DMS153 (cell line): ENCODE measurements around the gene SLC43A2.

ENCODE experiments used
- DNase-seq: peaks from one replicate; lab custom pipeline; 2025; lab: John Stamatoyannopoulos, UW

SLC43A2 gene

GRCh38 chr17:1562176-1562643 is 66.4 kb downstream of the SLC43A2 start:
- no peak for DNase-seq

GRCh38 chr17:1561420-1562175 is 67.0 kb downstream of the SLC43A2 start:
- no peak for DNase-seq

- DNase-seq = no peak
Observed at GRCh38 chr17:1560858-1561355, 67.7 kb downstream of the SLC43A2 start.

DNA sequence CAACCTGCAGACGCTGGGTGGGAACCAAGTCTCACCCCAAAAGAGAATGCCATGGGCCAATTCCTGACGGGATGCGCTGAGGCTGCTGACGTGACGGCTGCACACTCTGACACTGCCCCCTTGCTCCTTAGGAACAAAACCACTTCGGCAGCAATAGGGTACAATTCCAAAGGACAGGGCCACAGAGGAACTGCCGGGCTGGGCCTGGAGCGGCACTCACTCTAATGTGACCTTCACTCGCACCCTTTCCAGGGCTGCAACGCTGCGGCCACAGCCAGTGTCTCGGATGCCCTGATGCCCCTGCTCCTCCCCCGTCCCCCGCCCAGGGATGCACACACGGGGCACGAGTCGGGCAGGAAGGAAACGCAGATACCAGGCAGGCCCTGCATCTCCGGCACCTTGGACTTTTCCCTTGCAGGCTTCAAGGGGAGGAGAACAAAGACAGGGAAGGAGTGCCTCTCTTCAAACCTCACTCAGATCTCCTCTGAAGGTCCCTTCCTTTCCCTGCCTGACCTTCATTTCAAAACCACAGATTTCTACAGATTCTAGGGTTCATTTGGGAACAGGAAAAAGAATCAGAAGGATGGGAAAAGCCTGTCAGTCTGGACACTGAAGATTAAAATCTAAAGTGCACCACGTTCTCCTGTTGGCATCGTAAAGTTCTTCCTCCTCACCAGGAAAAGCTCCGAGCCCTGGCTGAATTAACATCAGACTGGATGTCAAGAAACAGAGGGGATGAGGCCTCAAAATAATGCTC is 68.4 kb downstream of the SLC43A2 start:
- no peak for DNase-seq

DNA sequence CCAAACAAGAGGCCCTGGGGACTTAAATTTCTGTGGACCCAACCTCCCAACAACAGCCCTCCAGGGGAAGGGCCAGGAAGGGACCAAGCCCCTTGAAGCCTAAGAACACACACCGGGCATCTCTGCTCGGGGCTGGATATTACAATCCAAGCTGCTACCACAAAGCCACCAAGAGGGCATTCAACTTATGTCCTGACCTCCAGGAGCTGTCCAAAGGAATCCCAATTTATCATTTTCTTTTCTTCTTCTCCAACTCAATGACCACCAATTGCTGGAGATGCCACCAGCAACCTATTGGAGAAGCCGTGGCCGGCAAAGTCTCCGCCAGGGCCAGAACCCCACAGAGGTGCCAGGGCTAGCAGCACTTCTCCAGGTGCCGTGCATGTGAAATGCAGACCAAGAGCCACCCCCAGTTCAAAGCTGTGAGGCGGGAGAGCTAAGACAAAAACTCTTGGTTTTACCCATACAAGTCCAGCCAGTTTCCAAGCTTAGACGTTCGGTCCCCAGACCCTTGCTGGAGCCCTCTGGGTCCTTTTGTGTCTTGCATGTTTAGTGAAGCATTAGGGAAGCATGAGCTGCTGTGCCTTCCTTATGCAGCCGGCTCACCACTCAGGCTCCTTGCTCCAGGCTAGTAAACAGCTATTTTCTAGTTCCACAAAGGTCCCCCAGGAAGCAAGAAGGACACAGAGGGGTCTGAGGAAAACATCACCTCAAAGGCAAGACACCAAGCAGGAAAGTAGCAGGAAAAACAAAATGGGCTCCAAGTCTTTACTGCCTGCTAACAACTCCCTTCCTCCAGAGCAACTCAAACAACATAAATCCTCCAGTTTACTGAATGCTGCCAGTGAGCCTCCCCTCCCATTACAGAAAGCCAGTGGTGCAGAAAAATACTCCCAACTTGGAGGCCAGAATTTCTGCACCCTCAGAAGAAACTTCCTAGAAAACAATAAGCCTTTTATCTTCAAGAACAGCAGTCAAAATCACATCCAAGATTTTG is 69.3 kb downstream of the SLC43A2 start:
- DNase-seq = no peak

- DNase-seq = no peak
Observed at GRCh38 chr17:1558401-1558800, 70.2 kb downstream of the SLC43A2 start.

DNA sequence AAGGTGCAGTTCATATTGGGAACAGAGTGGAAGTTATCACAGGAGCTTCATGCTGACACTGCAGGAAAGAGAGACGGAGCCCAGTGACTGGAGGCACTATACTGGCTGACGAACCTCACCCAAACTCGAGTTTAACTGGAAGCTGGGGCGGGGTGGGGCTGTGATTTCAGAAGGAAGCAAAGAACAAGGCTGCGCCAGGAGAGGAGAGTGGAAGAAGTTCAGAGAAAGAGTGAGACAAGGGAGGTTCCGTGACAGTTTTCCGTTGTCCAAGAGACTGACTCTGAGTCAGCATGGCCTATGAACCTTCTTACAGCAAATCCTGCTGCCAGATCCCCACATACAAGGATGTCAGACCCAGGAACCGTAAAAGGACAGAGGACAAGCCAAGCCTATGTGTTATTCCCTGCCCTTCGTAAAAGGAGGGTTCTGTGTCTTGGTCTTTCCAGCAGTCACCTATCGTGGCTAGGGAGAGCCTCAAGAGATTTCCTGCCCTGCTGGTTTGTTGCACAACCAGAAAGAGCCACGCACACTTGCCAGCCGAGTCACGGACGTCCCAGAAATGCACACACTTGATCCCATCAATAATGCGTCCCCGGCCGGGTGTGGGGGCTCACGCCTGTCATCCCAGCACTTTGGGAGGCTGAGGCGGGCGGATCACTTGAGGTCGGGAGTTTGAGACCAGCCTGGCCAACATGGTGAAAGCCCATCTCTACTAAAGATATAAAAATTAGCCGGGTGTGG is 71.1 kb downstream of the SLC43A2 start:
- no peak for DNase-seq

DNA sequence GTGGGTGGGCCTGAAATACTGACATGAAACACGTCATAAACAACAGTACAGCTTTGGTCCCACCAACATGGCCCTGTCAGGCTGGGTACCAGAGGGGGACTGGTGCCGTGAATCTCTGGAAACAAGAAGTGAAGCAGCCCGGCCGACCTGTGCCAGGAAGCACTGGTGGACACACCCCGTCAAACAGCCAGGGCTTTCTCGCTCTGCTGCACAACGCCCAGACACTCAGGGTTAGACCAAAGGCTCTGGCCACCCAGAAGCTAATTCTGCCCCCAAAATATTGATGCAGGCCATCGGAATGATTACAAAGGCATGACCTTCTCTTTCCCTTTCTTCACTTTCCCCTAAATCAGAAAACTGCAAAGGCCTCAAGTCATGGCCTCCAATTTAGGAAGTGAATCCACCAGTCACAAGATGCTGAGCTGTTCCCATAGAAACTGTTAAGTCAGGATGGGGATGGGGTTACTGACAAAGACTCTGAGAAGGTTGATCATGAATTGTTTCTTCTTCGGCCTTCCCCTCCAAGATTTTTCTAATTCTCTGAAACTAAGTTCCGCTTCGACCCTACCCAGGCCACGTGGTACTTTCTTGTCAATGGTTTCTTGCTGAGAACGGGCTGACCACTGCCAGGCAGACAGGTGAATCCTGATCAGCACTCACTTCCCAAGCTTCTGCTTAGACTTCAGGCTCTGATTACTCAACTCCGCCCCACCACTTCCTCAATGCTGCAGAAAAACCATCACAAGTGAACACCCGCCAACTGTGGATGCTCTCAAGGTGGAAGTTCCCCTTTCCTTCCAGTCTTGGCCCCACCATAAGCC is 72.8 kb downstream of the SLC43A2 start:
- no peak for DNase-seq

DNA sequence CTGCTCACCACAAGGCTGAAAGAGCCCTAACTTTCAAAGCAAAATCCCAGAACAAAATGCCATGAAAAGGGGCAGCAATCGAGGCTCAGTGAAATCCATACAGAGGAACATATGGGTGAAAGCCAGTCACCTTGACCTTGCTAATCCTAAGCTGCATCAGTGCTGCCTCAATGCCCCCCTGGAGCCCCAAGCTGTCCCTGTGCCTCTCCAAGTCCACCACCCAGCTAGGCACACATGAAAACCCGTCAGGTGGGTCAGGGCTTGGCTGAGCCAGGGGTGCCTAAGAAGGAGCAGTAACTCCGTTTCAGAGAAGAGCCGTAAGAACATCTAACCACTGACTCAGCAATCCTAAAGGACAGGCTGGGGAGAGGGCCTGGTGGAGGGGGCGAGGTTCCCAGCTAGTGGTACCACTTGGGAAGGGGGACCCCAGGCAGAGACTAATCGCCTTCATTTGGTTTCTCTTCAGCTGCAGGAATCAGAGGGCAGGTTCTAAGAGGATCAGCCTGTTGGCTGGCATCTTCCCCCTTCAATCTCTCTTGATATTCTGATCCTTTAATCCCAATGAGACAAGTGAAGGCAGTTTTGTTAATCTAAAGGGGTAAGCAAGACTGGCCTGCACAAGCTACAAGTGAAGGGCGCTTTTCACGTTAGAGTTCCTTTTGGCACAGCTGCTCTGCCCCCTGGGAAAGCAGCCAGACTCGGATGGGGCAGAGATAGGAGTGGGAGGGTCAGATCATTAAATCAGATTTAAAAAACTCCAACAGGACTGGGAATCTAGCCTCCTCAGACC is 73.7 kb downstream of the SLC43A2 start:
- DNase-seq = no peak

GRCh38 chr17:1553354-1554266 is 75.0 kb downstream of the SLC43A2 start:
- DNase-seq = no peak

GRCh38 chr17:1552932-1553331 is 75.7 kb downstream of the SLC43A2 start:
- no peak for DNase-seq

DNA sequence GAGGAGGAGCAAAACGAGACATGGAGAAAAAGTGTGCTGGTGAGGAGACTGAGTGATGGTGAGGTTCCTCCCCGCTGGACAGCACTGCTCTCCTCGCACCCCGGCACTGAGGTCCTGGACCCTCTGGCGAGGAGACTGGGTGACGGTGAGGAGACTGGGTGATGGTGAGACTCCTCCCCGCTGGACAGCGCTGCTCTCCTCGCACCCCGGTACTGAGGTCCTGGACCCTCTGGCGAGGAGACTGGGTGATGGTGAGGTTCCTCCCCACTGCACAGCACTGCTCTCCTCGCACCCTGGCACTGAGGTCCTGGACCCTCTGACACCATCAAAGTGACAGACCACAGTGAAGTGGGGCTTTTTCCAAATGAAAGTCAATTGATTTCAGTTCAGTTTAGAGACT is 76.9 kb downstream of the SLC43A2 start:
- no peak for DNase-seq

DNA sequence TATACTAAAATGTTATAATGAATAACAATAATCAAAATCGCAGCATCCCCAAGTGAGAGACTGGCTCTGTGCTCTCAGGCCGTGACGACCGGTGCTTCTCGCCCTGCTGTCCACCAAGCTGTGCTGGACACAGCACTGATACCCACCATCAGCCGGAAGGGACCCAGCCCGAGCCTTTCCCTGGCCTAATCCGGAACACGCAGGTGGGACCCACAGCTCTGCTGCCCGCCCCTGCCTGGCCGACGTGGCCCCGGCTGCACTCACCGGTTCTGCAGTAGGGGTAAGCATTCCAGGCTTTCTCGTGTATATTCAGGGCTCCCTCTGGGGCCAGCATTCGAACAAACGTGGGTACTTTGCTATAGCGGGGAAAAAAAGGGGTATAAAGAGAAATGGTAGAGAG is 80.6 kb downstream of the SLC43A2 start:
- no peak for DNase-seq

GRCh38 chr17:1546292-1546922 is 82.2 kb downstream of the SLC43A2 start:
- no peak for DNase-seq

DNA sequence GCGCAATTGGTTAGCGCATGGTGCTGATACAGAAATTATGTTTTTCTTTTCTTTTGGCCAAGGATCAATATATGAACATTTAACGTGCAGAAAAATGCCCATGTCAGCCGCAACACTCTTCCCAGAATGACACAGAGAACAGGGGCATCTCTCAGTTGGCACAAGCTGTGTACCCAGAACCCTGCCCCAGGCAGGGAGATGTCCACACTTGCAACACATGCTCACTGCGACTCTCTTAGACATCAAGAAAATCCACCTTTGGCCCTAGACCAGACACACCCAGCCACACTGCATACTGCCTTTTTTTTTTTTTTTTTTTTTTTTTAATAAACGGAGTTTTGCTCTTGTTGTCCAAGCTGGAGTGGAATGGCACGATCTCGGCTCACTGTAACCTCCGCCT is 83.0 kb downstream of the SLC43A2 start:
- no peak for DNase-seq

DNA sequence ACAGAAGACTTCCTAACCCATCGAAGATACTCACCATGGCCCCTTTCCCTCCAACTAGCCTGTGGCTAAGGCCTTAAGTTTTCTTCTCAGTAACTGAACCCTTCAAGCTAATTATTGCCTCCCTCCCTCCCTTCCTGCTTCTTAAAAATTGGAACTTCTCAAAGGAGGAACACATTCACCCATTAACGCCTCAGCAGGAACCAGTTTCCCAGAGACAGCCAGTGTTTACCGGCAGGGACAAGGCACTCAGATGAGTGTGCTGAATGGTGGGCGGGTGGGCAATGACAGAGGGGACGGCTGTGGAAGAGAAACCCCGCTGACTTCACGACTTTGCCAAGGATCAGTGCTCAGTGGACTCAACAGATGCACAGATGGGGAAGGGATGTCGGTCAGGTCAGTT is 86.3 kb downstream of the SLC43A2 start:
- DNase-seq = no peak

GRCh38 chr17:1541367-1541904 is 87.2 kb downstream of the SLC43A2 start:
- no peak for DNase-seq

- DNase-seq = no peak
Observed at GRCh38 chr17:1539811-1540210, 88.8 kb downstream of the SLC43A2 start.
